SJCRH30 (cell line): ENCODE measurements around the gene KRTAP5-11. TPM values are rescaled to one million over a fixed set of nuclear protein-coding genes. Genes with fewer than 3 reads are reported as not detected.
"Not testable (repeated sequence)": the region's sequence is repeated elsewhere in the genome, so short reads cannot be mapped to it uniquely, and the experiment has no call there.

Source experiments
- DNase-seq, 2 experiments: peaks; one replicate each; pipeline ENCODE4 v3.0.0-alpha.2; 2015 to 2020
- H3K27ac ChIP-seq: fragments of 250-450 bp; sonication (Bioruptor Pico); 2 replicates; pipeline ENCODE4 v1.5.1; 2020; ENCODE audit warnings: mild to moderate bottlenecking, moderate library complexity
- H3K27me3 ChIP-seq: fragments of 250-450 bp; sonication (Bioruptor Pico); 2 replicates; pipeline ENCODE4 v1.5.1; 2020; ENCODE audit warnings: mild to moderate bottlenecking, moderate library complexity
- H3K36me3 ChIP-seq: fragments of 250-450 bp; sonication (Bioruptor Pico); 2 replicates; pipeline ENCODE4 v1.5.1; 2020; ENCODE audit warnings: mild to moderate bottlenecking, moderate library complexity
- H3K4me1 ChIP-seq: fragments of 250-450 bp; sonication (Bioruptor Pico); 2 replicates; pipeline ENCODE4 v1.5.1; 2020; ENCODE audit warnings: mild to moderate bottlenecking, moderate library complexity
- H3K4me3 ChIP-seq: fragments of 250-450 bp; sonication (Bioruptor Pico); 2 replicates; pipeline ENCODE4 v1.5.1; 2020; ENCODE audit warnings: mild to moderate bottlenecking, moderate library complexity
- H3K9me3 ChIP-seq: fragments of 250-450 bp; sonication (Bioruptor Pico); replicated peaks from 2 replicates; pipeline ENCODE4 v1.5.1; 2020; ENCODE audit warnings: mild to moderate bottlenecking, moderate library complexity
- total RNA-seq: library from RNA; depleted of rRNA; stranded (reverse); fragments of >200 nt; shearing (Covaris generic); gene quantifications from 2 replicates; pipeline ENCODE4 v1.2.3, GENCODE V29; 2014; rRNA removed

Gene KRTAP5-11
- total RNA-seq, result not detected in 2 replicates

DNA sequence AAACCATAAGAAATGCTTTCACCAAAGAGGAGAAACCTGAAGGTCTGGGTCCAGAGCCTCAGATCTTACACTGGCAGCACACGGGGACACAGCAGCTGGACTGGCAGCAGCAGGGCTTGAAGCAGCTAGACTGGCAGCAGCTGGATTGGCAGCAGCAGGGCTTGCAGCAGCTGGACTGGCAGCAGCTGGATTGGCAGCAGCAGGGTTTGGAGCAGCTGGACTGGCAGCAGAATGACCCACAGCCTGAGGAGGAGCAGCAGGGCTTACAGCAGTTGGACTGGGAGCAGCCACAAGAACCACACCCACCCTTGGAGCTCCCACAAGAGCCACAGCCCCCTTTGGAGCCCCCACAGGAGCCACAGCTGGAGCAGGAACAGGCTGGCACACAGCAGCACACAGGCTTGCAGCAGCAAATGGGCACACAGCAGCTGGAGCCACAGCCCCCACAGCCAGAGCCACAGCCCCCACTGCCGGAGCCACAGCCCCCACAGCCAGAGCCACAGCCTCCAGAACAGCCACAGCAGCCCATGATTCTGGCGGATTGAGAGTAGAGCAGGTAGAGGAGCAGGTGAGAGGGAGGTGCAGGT, at the start of gene KRTAP5-11:
Gene KRTAP5-11, minus strand, starts transcription at position 567 of the 587 bp plus-strand sequence. Its CDS starts 38 bp downstream, at position 529.
- Histone ChIP-seq H3K27ac (no peak within 1 kb of the TSS), H3K36me3 (no peaks in the 10 kb centered on the region), H3K4me1 (no peaks in the 10 kb centered on the region), H3K9me3 (no peaks in the 10 kb centered on the region), H3K4me3 (no peak within 1 kb of the TSS), H3K27me3 (no peaks in the 10 kb centered on the region)
- DNase-seq, result no peak

- not testable (repeated sequence) for H3K27me3 ChIP-seq, H3K4me3 ChIP-seq, H3K36me3 ChIP-seq, DNase-seq, H3K27ac ChIP-seq, H3K9me3 ChIP-seq, H3K4me1 ChIP-seq
Observed at GRCh38 chr11:71631551-71631950, 48.9 kb upstream of the KRTAP5-11 start.

- not testable (repeated sequence) for H3K27ac ChIP-seq, H3K9me3 ChIP-seq, H3K27me3 ChIP-seq, H3K36me3 ChIP-seq, H3K4me1 ChIP-seq, H3K4me3 ChIP-seq
- peak in 1 of 2 experiments; percentile 3 for DNase-seq
Observed at GRCh38 chr11:71630071-71630470, 47.4 kb upstream of the KRTAP5-11 start.

GRCh38 chr11:71628943-71629342, 46.3 kb upstream of the KRTAP5-11 start:
- H3K4me1 ChIP-seq, H3K27me3 ChIP-seq, H3K27ac ChIP-seq, H3K36me3 ChIP-seq, DNase-seq, H3K9me3 ChIP-seq, H3K4me3 ChIP-seq: not testable (repeated sequence)

DNA sequence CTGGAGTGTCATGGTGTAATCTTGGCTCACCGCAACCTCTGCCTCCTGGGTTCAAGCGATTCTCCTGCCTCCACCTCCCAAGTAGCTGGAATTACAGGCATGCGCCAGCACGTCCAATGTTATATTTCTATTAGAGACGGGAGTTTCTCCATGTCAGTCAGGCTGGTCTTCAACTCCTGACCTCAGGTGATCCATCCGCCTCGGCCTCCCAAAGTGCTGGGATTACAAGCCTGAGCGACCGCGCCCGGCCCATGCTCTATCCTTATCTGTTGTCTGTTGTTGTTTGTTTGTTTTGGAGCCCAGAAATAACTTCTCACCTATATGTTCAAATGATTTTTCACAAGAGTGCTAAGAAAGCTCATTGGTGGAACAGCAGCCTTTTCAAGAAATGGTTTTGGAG, 40.6 kb upstream of the KRTAP5-11 start:
- H3K9me3 ChIP-seq, H3K36me3 ChIP-seq, H3K27ac ChIP-seq: not testable (repeated sequence)

GRCh38 chr11:71622561-71622960, 39.9 kb upstream of the KRTAP5-11 start:
- H3K36me3 ChIP-seq, result not testable (repeated sequence)

More for the DNA sequence above, 40.6 kb upstream of the KRTAP5-11 start:
- not testable (repeated sequence) for H3K4me3 ChIP-seq, DNase-seq, H3K4me1 ChIP-seq, H3K27me3 ChIP-seq

DNA sequence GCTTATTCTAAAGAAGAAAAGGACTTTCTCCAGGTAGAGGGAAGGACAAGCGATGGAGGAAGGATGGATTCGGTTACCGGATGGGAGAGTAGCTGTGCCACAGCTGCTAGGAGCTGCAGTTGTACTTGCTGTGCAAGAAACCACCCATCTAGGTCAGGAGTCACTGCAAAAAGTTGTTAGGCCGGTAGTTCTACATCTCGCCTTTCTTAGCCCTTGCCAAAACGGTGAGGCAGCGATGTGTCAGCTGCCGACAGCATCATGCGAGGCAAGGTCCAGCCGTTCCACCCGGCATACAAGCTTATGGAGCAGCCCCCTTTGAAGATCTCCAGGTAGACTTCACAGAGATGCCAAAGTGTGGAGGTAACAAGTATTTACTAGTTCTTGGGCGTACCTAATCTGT, 32.3 kb upstream of the KRTAP5-11 start:
- H3K9me3 ChIP-seq, H3K36me3 ChIP-seq, H3K27me3 ChIP-seq, H3K4me3 ChIP-seq, H3K4me1 ChIP-seq, DNase-seq, H3K27ac ChIP-seq: not testable (repeated sequence)

More at GRCh38 chr11:71622561-71622960, 39.9 kb upstream of the KRTAP5-11 start:
- not testable (repeated sequence) for H3K4me3 ChIP-seq, H3K4me1 ChIP-seq, DNase-seq, H3K9me3 ChIP-seq, H3K27me3 ChIP-seq, H3K27ac ChIP-seq

DNA sequence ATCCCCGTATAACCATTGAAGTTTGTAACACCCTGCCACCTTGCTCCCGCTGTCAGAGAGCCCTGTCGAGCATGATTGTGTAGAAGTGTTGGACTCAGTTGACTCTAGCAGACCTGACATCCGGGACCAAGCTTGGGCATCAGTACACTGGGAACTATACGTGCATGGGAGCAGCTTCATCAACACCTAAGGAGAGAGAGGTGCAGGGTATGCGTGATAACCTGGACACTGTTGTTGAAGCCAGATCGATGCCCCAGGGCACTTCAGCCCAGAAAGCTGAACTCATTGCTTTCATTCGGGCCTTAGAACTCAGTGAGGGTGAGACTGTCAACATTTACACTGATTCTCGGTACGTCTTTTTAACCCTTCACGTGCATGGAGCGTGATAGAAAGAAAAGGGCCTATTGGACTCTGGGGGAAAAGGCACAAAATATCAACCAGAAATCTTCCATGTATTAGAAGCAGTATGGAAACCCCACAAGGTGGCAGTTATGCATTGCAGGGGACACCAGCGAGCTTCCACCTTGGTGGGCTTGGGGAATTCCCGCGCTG, 31.8 kb upstream of the KRTAP5-11 start:
- not testable (repeated sequence) for DNase-seq, H3K36me3 ChIP-seq, H3K9me3 ChIP-seq, H3K4me1 ChIP-seq, H3K27me3 ChIP-seq, H3K4me3 ChIP-seq, H3K27ac ChIP-seq

DNA sequence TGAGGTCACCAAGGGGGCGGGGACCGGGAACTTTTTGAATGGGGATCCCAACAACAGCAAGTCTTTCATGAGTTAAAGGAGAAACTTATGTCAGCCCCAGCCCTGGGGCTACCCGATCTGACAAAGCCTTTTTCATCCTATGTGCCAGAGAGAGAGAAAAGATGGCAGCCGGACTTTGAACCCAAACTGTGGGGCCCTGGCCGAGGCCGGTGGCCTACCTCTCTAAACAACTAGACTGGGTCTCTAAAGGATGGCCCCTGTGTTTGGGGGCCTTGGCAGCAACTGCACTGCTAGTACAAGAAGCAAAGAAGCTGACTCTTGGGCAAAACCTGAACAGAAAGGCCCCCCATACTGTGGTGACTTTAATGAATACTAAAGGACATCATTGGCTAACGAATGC, 31.3 kb upstream of the KRTAP5-11 start:
- H3K27me3 ChIP-seq, H3K9me3 ChIP-seq, H3K4me3 ChIP-seq, H3K36me3 ChIP-seq, H3K27ac ChIP-seq, DNase-seq, H3K4me1 ChIP-seq: not testable (repeated sequence)

- not testable (repeated sequence) for H3K36me3 ChIP-seq, H3K4me1 ChIP-seq, H3K27me3 ChIP-seq, H3K4me3 ChIP-seq, H3K9me3 ChIP-seq, DNase-seq, H3K27ac ChIP-seq
Observed at GRCh38 chr11:71611218-71611910, 28.7 kb upstream of the KRTAP5-11 start.

GRCh38 chr11:71608272-71608671, 25.6 kb upstream of the KRTAP5-11 start:
- H3K36me3 ChIP-seq, H3K27ac ChIP-seq, H3K4me1 ChIP-seq, H3K27me3 ChIP-seq, H3K9me3 ChIP-seq, DNase-seq, H3K4me3 ChIP-seq: not testable (repeated sequence)

DNA sequence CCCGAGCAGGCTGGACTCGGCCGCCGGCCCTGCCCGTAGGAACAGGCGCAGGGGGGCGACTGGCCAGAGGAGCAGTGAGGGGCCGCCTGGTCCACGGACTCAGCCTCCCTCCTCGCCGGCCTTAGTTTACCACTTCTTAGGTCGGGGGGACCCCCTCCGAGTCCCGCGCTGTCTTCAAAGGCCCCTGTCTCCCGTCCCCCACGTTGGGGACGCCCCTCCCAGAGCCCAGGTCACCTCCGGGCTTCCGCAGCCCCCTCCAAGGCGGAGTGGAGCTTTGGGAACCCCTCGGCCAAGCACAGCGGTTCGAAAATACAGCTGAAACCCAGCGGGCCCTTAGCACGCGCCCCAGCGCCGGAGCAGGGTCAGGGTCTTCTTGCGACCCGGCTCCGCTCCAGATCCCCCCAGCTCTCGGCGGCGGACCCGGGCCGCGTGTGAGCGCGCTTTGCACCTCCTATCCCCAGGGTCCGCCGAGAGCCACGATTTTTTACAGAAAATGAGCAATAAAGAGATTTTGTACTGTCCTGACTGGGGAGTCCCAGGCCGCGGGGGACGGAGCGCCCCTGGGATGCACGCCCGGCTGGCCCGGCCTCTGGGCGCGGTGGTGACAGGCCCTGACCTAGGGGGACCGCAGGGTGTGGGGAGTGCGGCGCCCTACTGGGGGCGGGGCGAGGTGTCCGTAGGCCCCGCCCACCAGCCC, 25.0 kb upstream of the KRTAP5-11 start:
- H3K4me3 ChIP-seq, H3K9me3 ChIP-seq, H3K36me3 ChIP-seq, DNase-seq, H3K27ac ChIP-seq, H3K27me3 ChIP-seq, H3K4me1 ChIP-seq: not testable (repeated sequence)

DNA sequence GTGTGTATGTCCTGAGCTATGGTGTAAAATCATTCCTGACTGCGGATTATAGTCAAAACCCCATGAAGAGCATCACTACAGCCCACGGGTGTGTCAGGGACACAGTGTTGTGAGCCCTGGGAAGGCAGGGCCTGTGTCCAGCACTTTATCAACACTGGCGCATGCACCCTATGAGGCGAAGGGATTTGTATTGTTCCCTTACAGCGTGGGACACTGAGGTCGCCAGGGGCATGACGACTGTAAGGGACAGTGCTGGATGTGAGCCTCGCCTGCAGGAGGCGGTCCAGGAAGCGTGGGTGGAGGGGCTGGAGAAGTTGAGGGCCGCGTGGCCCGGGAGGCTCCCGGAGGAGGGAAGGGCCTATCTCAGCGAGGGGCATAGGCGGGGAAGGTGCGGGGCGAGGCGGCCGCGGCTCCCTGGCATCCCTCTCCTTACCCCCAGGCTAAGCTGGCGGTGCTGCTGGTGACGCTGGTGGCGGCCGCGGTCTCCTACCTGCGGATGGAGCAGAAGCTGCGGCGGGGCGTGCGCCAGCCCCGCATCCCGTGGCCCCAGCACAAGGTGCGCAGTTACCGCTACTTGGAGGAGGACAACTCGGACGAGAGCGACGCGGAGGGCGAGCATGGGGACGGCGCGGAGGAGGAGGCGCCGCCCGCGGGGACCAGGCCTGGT, 24.3 kb upstream of the KRTAP5-11 start:
- not testable (repeated sequence) for H3K27me3 ChIP-seq, H3K4me3 ChIP-seq, H3K4me1 ChIP-seq, H3K27ac ChIP-seq, H3K36me3 ChIP-seq, DNase-seq, H3K9me3 ChIP-seq

- not testable (repeated sequence) for H3K27ac ChIP-seq, H3K36me3 ChIP-seq, H3K4me3 ChIP-seq, H3K27me3 ChIP-seq, H3K4me1 ChIP-seq, H3K9me3 ChIP-seq
- DNase-seq, result peak in 1 of 2 experiments; percentile 17
Observed at GRCh38 chr11:71604798-71605488, 22.3 kb upstream of the KRTAP5-11 start.
